B cell (primary cell): ENCODE measurements around the gene GRIP1.

Experiments used
- EZH2 ChIP-seq: IDR thresholded peaks from 2 replicates; pipeline ENCODE4 v1.6.1; 2012; ENCODE audit warnings: borderline replicate concordance, low read depth, mild to moderate bottlenecking, moderate library complexity, low read length; ENCODE audit not compliant: insufficient read depth, poor library complexity, severe bottlenecking
- TF ChIP-seq, protein P1 (sequence below): fragments of 200-600 bp; IDR thresholded peaks from one replicate; pipeline ENCODE4 v1.8.0; 2022; ENCODE audit warnings: antibody characterized with exemption, mild to moderate bottlenecking

DNA sequence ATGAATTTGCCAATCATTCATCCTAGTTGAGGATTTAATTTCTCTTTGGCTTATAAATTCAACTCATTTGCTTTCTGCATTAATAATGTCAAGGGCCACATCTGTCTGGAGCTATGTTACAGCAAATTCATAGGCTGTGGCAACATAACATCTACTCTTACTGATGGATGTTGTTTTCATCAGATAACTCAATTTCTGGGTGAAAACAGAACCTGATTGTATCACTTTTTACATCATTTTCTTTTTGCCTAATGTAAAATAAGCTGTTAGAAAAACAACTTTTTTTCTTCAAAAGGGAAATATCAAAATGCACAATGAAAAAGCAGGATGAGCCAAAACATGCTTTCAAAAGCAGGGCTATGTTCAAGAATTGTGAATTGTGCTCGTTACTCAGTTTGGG lies 303.3 kb downstream of the GRIP1 start:
- TF ChIP-seq, protein P1, sequence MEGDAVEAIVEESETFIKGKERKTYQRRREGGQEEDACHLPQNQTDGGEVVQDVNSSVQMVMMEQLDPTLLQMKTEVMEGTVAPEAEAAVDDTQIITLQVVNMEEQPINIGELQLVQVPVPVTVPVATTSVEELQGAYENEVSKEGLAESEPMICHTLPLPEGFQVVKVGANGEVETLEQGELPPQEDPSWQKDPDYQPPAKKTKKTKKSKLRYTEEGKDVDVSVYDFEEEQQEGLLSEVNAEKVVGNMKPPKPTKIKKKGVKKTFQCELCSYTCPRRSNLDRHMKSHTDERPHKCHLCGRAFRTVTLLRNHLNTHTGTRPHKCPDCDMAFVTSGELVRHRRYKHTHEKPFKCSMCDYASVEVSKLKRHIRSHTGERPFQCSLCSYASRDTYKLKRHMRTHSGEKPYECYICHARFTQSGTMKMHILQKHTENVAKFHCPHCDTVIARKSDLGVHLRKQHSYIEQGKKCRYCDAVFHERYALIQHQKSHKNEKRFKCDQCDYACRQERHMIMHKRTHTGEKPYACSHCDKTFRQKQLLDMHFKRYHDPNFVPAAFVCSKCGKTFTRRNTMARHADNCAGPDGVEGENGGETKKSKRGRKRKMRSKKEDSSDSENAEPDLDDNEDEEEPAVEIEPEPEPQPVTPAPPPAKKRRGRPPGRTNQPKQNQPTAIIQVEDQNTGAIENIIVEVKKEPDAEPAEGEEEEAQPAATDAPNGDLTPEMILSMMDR = no peak
- TF ChIP-seq EZH2 = no peak
